Measurements from ENCODE around the gene SEMA5A.

Gene SEMA5A

DNA sequence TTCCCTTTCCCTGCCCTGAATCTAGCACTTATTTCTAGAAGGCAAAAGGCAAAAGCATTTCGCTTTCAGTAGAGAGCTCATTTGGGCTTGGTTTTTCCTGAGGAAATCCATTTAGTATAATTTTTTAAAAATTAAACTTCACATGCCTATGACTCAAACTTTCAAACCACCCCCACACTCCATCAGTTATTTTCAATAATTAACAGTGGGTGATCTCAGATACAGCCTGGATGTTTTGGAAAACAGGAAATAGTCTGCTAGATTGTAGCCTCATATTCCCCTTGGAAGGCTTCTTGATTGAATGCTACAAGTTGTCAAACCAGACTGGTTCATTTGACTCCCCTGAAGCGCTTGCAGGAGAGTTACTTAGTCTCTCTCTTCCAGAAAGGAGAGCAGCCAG is 40.6 kb downstream of the SEMA5A start:
- DNase-seq (ENCODE audit: low read depth), result no peak

DNA sequence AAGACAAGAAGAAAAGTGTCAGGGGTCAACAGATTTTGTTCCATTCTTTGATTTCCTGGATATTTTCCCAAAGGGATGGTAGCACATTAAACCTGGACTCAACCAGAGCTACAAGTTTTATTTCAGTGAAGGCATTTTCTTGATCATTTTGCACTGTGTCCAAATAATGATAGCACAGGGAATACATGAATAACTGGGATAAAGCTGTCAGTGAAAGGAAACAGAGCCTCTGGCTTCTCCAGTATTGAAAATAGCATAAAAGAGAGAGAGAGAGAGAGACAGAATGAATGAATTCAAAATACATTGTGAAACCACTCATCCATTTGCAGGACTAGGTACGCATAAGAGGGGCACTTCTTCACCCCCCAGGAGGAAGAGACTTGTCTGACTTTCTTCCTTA is 43.0 kb downstream of the SEMA5A start:
- TF ChIP-seq, protein P1, sequence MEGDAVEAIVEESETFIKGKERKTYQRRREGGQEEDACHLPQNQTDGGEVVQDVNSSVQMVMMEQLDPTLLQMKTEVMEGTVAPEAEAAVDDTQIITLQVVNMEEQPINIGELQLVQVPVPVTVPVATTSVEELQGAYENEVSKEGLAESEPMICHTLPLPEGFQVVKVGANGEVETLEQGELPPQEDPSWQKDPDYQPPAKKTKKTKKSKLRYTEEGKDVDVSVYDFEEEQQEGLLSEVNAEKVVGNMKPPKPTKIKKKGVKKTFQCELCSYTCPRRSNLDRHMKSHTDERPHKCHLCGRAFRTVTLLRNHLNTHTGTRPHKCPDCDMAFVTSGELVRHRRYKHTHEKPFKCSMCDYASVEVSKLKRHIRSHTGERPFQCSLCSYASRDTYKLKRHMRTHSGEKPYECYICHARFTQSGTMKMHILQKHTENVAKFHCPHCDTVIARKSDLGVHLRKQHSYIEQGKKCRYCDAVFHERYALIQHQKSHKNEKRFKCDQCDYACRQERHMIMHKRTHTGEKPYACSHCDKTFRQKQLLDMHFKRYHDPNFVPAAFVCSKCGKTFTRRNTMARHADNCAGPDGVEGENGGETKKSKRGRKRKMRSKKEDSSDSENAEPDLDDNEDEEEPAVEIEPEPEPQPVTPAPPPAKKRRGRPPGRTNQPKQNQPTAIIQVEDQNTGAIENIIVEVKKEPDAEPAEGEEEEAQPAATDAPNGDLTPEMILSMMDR (IDR thresholded peaks at IDR 0.05; ENCODE audit: control insufficient read depth, extremely low read depth, insufficient read depth), result no peak
- no peak for DNase-seq (ENCODE audit: low read depth)
- H3K4me3 ChIP-seq (ENCODE audit: low read depth, low read length), result no peak overlapping the region

More for the DNA sequence above, 40.6 kb downstream of the SEMA5A start:
- H3K4me3 ChIP-seq (ENCODE audit: low read depth, low read length), result no peak overlapping the region
- TF ChIP-seq, protein P1 (IDR thresholded peaks at IDR 0.05; ENCODE audit: control insufficient read depth, extremely low read depth, insufficient read depth), result no peak

DNA sequence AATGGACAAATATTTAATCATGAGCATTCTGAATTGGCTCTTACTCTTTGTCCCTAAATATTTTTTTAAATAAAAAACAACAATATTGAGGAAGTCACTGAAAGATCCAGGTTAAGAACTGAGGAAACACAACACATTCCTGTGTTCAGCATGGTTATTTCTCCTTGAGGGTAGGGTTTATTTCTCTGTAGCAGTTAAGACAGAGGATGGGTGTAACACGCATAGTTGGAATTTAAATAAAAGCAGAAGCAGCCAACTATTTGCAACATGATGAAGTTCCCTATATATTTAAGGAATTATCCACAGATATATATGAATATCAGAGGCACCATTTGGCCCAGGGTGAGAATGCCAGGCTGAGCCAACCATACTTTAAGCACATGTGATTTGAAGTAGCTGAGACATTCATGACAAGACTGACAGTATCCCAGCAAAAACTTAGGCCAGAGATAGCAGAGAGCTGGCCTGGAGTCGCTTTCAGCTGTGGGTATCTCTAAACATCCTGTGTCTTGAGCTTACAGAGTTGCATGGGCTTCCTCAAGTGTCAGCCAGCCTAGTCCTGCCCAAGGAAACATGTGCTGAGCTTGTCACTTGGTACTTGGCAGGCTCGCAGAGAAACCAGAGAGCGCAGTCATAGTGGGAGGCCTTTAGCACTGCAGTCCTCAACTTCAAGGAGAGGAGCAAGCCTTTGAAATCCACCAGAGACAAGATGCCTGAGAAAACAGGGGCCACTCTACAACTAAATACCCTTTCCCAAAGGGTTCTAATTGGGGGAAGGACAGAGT is 43.6 kb downstream of the SEMA5A start:
- TF ChIP-seq, protein P1 (IDR thresholded peaks at IDR 0.05; ENCODE audit: control insufficient read depth, extremely low read depth, insufficient read depth), result no peak
- DNase-seq (ENCODE audit: low read depth), result no peak
- H3K4me3 ChIP-seq (ENCODE audit: low read depth, low read length), result no peak overlapping the region

DNA sequence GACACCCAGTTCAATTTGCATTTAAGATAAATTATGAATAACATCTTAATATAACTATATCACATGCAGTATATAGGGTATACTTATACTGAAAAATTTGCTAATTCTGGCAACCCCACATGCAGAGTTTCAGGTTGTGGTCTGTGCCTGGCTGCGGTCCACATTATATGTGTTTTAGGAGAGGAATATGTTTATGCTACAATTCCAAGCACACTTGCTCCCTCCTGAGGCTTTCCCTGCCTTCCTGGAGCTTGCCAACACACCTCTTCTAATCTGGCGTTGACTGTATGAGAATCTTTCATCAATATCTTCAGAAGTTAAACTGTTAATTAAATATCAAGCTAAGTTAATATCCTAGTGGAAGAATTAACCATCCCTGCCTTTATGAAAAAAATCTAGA is 45.2 kb downstream of the SEMA5A start:
- no peak overlapping the region for H3K4me3 ChIP-seq (ENCODE audit: low read depth, low read length)
- TF ChIP-seq, protein P1 (IDR thresholded peaks at IDR 0.05; ENCODE audit: control insufficient read depth, extremely low read depth, insufficient read depth), result no peak
- DNase-seq (ENCODE audit: low read depth), result no peak

DNA sequence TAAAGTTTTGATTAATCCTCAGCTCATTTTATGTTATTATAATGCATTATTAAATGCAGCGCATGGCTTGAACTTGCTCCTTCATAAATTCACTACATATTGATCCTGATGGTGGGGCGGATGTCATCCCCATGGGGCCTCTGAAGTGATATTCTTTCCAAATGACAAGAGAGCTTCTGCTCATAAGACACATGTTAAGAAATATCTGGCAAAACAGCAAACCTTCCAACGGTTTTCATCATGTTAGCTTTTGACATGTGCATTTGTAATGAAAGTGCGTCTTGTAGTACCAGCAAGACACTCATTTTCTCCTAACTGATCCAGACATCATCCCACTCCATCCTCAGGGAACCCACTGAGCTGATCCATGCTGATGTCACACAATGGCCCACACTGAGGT is 45.7 kb downstream of the SEMA5A start:
- no peak for DNase-seq (ENCODE audit: low read depth)
- TF ChIP-seq, protein P1 (IDR thresholded peaks at IDR 0.05; ENCODE audit: control insufficient read depth, extremely low read depth, insufficient read depth), result no peak
- H3K4me3 ChIP-seq (ENCODE audit: low read depth, low read length), result no peak overlapping the region

DNA sequence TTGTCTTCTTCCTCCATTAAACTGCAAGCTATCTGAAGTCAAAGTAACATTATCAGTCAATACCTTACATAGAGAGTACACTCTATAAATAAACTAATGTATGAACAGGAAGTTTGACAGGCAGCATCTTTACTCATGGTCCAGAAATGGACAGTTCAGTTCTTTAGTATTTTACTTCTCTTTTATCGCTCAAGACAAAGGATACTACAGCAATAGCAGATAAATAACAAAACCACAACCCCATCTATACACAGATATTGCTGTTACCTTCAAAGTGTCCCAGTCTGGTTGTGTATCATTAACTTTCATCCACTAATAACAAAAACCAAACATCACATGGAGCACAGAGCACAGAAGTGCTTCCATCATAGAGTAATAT is 46.4 kb downstream of the SEMA5A start:
- no peak for DNase-seq (ENCODE audit: low read depth)
- no peak overlapping the region for H3K4me3 ChIP-seq (ENCODE audit: low read depth, low read length)
- TF ChIP-seq, protein P1 (IDR thresholded peaks at IDR 0.05; ENCODE audit: control insufficient read depth, extremely low read depth, insufficient read depth), result no peak

Measured in LNCaP clone FGC (cell line).